ENCODE results near the gene C6orf136.
"Not testable (repeated sequence)": the region's sequence is repeated elsewhere in the genome, so short reads cannot be mapped to it uniquely, and the experiment has no call there.

Gene C6orf136

DNA sequence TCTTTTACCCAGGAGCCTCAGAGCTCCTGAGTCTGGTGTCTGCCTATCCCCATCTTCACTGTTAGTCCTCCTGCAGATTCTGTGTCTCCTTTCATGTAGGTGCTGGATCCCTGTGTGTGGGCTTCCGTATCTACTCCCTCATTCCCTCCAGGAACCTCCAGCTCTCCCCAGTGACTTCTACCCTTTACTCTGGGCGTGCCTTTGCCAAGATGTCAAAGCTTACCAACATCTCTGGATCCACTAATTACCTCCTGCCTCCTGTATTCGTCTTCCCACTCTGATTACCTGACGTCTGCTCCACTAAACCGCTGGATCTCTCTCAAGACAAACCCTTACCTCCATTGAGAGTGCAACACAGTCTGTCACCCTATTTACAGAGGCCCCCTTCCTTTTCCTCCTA, 2.2 kb upstream of the C6orf136 start:
- WGBS, 2 experiments (ENCODE audit: insufficient coverage in 2 of 2): 92 to 93% methylated on average over 5 of the region's 5 CpGs
- Histone ChIP-seq H3K36me3 (ENCODE audit: control insufficient read depth, insufficient read depth, low read length) (peaks cover 54% of the 10 kb centered on the region), H3K9me3 (ENCODE audit: control insufficient read depth, low read length) (no peaks in the 10 kb centered on the region), H3K4me1 (ENCODE audit: control insufficient read depth, insufficient read depth, low read length, poor library complexity, severe bottlenecking) (no peaks in the 10 kb centered on the region), H3K27ac (ENCODE audit: low read depth, low read length, severe bottlenecking) (no peak overlapping the region), H3K4me3 (ENCODE audit: extremely low read depth, insufficient read depth, low read length, poor library complexity, severe bottlenecking) (no peak overlapping the region)

DNA sequence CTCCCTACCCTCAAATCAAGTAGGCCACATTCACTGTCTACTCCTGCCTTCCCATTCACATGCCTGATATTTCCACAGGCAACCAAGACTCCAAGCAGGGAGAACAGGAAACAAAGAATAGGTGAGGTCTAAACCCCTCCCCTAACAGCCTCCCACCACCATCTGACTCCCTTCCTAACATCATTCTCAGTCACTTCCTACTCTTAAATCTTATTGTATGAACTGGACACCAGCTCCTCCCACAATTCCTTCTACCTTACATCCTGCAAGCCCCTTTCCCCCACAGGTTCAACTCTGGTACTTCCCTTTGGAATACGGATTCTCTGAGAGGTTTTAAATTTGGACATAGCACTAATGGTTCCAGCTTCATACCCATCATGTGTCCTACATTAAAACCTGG, 944 bp upstream of the C6orf136 start:
- H3K4me3 ChIP-seq (ENCODE audit: extremely low read depth, insufficient read depth, low read length, poor library complexity, severe bottlenecking): no peak overlapping the region
- peaks cover 45% of the 10 kb centered on the region for H3K36me3 ChIP-seq (ENCODE audit: control insufficient read depth, insufficient read depth, low read length)
- H3K9me3 ChIP-seq (ENCODE audit: control insufficient read depth, low read length): no peaks in the 10 kb centered on the region
- H3K27ac ChIP-seq (ENCODE audit: low read depth, low read length, severe bottlenecking): peak overlapping the region; percentile 3
- 80 to 91% methylated on average over 1 of the region's 1 CpG for WGBS, 2 experiments (ENCODE audit: insufficient coverage in 2 of 2)
- no peaks in the 10 kb centered on the region for H3K4me1 ChIP-seq (ENCODE audit: control insufficient read depth, insufficient read depth, low read length, poor library complexity, severe bottlenecking)

GRCh38 chr6:30647242-30648116, 546 bp downstream of the C6orf136 start:
- WGBS, 2 experiments (ENCODE audit: insufficient coverage in 2 of 2): 0 to 1% methylated on average over 59 to 62 of the region's 78 CpGs
- Histone ChIP-seq H3K27ac (ENCODE audit: low read depth, low read length, severe bottlenecking) (peak overlapping the region; percentile 71), H3K9me3 (ENCODE audit: control insufficient read depth, low read length) (no peaks in the 10 kb centered on the region), H3K4me1 (ENCODE audit: control insufficient read depth, insufficient read depth, low read length, poor library complexity, severe bottlenecking) (no peaks in the 10 kb centered on the region), H3K36me3 (ENCODE audit: control insufficient read depth, insufficient read depth, low read length) (peaks cover 48% of the 10 kb centered on the region), H3K4me3 (ENCODE audit: extremely low read depth, insufficient read depth, low read length, poor library complexity, severe bottlenecking) (peak overlapping the region; percentile 88)

GRCh38 chr6:30651143-30651542, 4.2 kb downstream of the C6orf136 start:
- 92 to 96% methylated on average over 10 to 11 of the region's 12 CpGs for WGBS, 2 experiments (ENCODE audit: insufficient coverage in 2 of 2)
- Histone ChIP-seq H3K4me1 (ENCODE audit: control insufficient read depth, insufficient read depth, low read length, poor library complexity, severe bottlenecking) (no peaks in the 10 kb centered on the region), H3K9me3 (ENCODE audit: control insufficient read depth, low read length) (no peaks in the 10 kb centered on the region), H3K36me3 (ENCODE audit: control insufficient read depth, insufficient read depth, low read length) (peaks cover 56% of the 10 kb centered on the region), H3K4me3 (ENCODE audit: extremely low read depth, insufficient read depth, low read length, poor library complexity, severe bottlenecking) (no peak overlapping the region), H3K27ac (ENCODE audit: low read depth, low read length, severe bottlenecking) (no peak overlapping the region)

DNA sequence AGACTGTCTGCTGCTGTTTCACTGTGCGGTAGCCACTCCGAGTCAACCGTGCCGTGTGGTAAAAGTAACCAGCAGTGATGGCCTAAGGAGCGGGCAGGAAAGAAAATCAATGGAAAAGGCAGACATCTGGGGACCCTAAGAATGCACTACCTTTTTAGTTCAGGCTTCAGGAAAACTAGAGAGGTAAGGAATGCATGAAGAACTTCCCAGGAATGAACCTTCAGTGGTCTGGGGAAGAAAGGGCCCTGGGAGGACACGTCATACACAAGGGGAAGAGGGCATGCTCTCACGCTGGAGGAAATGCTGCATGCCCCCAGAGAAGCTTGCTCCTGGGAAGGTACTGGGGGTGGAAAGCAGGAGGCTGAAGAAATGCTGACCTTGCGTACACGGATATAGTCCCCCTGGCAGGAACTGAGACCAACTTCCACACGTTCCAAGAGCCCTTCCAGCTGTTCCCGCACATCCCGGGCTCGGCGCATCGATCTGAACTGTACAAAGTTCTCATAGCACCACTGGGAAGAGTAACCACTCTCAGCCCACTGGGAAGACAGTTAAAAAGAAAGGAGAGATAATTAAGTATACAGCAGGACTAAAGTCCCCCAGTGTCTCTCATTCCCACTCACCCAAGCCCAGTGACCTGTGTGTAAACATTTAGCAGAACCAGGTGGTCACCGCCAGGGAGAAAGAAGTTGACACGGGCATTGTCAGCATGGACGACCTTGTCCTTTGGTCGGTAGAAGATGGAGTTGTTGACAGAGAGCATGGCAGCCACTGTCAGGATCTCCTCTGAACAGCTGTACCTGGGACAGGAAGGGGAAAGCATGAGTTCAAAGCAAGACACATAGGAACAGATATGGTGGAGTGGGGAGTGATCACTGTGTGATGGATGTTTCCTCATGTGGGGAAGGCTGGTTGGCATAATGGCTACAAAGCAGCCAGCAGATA, 8.1 kb downstream of the C6orf136 start:
- no peak overlapping the region for H3K27ac ChIP-seq (ENCODE audit: low read depth, low read length, severe bottlenecking)
- no peaks in the 10 kb centered on the region for H3K4me1 ChIP-seq (ENCODE audit: control insufficient read depth, insufficient read depth, low read length, poor library complexity, severe bottlenecking)
- peaks cover 87% of the 10 kb centered on the region for H3K36me3 ChIP-seq (ENCODE audit: control insufficient read depth, insufficient read depth, low read length)
- 93 to 95% methylated on average over 17 to 18 of the region's 19 CpGs for WGBS, 2 experiments (ENCODE audit: insufficient coverage in 2 of 2)
- H3K9me3 ChIP-seq (ENCODE audit: control insufficient read depth, low read length): no peaks in the 10 kb centered on the region
- no peak overlapping the region for H3K4me3 ChIP-seq (ENCODE audit: extremely low read depth, insufficient read depth, low read length, poor library complexity, severe bottlenecking)

DNA sequence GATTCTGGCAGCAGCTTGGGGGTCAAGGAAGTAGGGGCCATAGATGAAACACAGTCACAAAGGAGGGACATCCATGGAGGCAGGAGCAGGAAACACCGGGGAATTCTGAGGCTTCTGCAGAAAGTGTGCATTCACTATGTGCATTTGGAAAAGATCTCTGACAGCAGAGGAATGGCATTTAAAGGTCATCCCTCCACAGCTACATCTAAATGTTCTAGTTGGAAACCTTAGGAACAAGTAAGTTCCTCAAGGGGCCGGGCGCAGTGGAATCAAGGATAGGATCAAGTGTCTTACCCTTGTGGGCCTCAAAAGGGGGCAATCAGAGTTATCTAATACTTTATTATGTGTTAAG, 8.8 kb downstream of the C6orf136 start:
- Histone ChIP-seq H3K4me1 (ENCODE audit: control insufficient read depth, insufficient read depth, low read length, poor library complexity, severe bottlenecking) (no peaks in the 10 kb centered on the region), H3K36me3 (ENCODE audit: control insufficient read depth, insufficient read depth, low read length) (peaks cover 91% of the 10 kb centered on the region), H3K27ac (ENCODE audit: low read depth, low read length, severe bottlenecking) (no peak overlapping the region), H3K4me3 (ENCODE audit: extremely low read depth, insufficient read depth, low read length, poor library complexity, severe bottlenecking) (no peak overlapping the region), H3K9me3 (ENCODE audit: control insufficient read depth, low read length) (no peaks in the 10 kb centered on the region)
- WGBS, 2 experiments (ENCODE audit: insufficient coverage in 2 of 2): 100% methylated on average over 2 to 3 of the region's 3 CpGs

DNA sequence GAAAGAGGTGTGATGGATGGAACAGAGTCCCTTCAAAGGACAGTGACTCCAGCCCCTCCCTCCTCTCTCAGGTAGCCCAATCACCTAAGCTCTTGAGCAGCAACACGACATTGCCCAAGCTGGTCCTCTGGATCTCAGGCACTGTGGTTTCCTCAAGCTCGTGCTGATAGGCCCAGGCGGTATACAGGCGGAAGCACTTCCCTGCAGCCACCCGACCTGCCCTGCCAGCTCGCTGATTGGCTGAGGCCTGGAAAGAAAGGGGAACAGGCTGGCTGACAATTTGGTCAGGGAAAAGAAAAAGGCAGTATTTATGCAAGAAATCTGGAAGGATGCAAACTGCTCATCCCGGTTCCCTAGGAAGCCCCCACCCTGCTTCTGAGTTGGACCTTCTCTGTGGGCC, 9.6 kb downstream of the C6orf136 start:
- 96 to 100% methylated on average over 6 to 7 of the region's 7 CpGs for WGBS, 2 experiments (ENCODE audit: insufficient coverage in 2 of 2)
- H3K4me1 ChIP-seq (ENCODE audit: control insufficient read depth, insufficient read depth, low read length, poor library complexity, severe bottlenecking): no peaks in the 10 kb centered on the region
- H3K4me3 ChIP-seq (ENCODE audit: extremely low read depth, insufficient read depth, low read length, poor library complexity, severe bottlenecking): no peak overlapping the region
- H3K36me3 ChIP-seq (ENCODE audit: control insufficient read depth, insufficient read depth, low read length): peaks cover 83% of the 10 kb centered on the region
- H3K27ac ChIP-seq (ENCODE audit: low read depth, low read length, severe bottlenecking): no peak overlapping the region
- no peaks in the 10 kb centered on the region for H3K9me3 ChIP-seq (ENCODE audit: control insufficient read depth, low read length)

DNA sequence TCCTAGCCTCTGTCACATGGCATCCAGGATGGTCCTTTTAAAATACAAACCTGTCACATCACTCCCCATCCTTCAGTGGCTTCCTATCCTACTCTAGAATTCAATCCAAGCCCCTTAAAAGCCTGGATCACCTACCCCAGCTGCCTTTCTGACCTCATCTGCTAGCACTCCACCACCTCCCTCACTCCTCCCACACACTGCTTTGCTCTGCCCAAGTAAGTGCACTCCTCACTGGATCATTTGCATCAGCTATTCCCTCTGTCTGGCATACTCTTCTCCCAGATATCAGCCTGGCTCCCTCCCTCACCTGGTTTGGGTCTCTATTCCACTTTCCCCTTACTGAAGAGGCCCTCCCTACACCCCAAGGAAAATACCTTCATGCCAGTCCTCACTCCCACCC, 10.5 kb downstream of the C6orf136 start:
- Histone ChIP-seq H3K4me1 (ENCODE audit: control insufficient read depth, insufficient read depth, low read length, poor library complexity, severe bottlenecking) (no peaks in the 10 kb centered on the region), H3K4me3 (ENCODE audit: extremely low read depth, insufficient read depth, low read length, poor library complexity, severe bottlenecking) (no peak overlapping the region), H3K27ac (ENCODE audit: low read depth, low read length, severe bottlenecking) (no peak overlapping the region), H3K36me3 (ENCODE audit: control insufficient read depth, insufficient read depth, low read length) (peaks cover 83% of the 10 kb centered on the region), H3K9me3 (ENCODE audit: control insufficient read depth, low read length) (no peaks in the 10 kb centered on the region)

DNA sequence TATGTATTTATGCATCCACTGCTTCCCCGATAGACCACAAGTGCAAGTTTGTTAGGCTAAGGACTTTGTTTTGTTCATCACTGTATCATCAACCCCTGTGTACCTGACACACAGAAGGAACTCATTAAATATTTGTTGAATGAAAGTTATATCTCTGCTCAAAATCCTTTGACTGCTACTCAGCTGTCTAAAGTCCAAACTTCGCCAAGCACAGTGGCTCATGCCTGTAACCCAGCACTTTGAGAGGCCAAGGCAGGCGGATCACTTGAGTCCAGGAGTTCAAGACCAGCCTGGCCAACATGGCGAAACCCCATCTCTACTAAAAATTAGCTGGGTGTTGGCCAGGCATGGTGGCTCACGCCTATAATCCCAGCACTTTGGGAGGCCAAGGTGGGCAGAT, 11.0 kb downstream of the C6orf136 start:
- H3K36me3 ChIP-seq (ENCODE audit: control insufficient read depth, insufficient read depth, low read length): peaks cover 83% of the 10 kb centered on the region
- not testable (repeated sequence) for H3K27ac ChIP-seq (ENCODE audit: low read depth, low read length, severe bottlenecking); H3K4me3 ChIP-seq (ENCODE audit: extremely low read depth, insufficient read depth, low read length, poor library complexity, severe bottlenecking); H3K9me3 ChIP-seq (ENCODE audit: control insufficient read depth, low read length); H3K4me1 ChIP-seq (ENCODE audit: control insufficient read depth, insufficient read depth, low read length, poor library complexity, severe bottlenecking)
- WGBS, 2 experiments (ENCODE audit: insufficient coverage in 2 of 2): 76 to 93% methylated on average over 3 to 4 of the region's 5 CpGs

- Histone ChIP-seq H3K27ac (ENCODE audit: low read depth, low read length, severe bottlenecking) (no peak overlapping the region), H3K36me3 (ENCODE audit: control insufficient read depth, insufficient read depth, low read length) (peaks cover 84% of the 10 kb centered on the region), H3K4me1 (ENCODE audit: control insufficient read depth, insufficient read depth, low read length, poor library complexity, severe bottlenecking) (no peaks in the 10 kb centered on the region), H3K9me3 (ENCODE audit: control insufficient read depth, low read length) (no peaks in the 10 kb centered on the region), H3K4me3 (ENCODE audit: extremely low read depth, insufficient read depth, low read length, poor library complexity, severe bottlenecking) (no peak overlapping the region)
- WGBS, 2 experiments (ENCODE audit: insufficient coverage in 2 of 2): 92 to 93% methylated on average over 18 to 32 of the region's 34 CpGs
Observed at GRCh38 chr6:30664994-30665767, 18.2 kb downstream of the C6orf136 start.

All from mesodermal cell (in vitro differentiated cells).